Activated T-cell treated with anti-CD3 and anti-CD28 coated beads for 24 hours (primary cell): ENCODE data around the gene PEX26.
"Not testable (repeated sequence)": the region's sequence is repeated elsewhere in the genome, so short reads cannot be mapped to it uniquely, and the experiment has no call there.

Experiments used
- DNase-seq: peaks from one replicate; pipeline ENCODE4 v3.0.0-alpha.2; 2020; ENCODE audit warnings: low read depth

PEX26 gene

DNA sequence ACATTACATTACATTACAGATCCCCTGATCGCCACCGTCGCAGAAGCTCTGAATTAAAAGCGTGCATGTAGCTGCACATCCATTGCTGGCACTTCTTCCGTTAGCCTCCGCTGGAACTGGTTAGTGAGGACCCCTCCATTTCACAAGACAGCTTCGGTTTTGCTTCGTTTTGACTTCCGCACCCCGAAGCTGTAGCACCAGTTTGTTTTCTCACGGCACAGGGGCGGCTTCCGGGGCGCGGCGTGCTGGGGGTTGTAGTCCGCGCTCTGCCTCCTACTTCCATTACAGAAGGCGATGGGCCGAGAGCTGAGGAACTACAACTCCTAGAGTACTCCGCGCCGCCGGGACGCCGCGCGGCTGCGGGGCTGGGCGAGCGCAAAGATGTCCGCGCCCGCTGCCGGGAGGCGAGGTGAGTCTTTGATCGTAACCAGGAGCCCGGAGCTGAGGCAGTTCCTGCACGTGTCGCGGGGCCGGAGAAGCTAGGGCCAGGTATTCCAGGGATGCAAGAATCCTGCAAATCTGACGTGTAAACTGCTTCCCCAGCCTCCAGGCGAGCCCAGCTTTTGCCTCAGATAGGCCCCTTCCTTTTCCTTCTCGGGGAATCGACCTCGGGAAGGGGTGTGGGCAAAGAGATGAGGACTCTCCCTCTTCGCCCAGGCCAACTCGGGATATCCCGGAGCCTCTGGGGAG, at the start of gene PEX26:
Gene PEX26, plus strand, starts transcription at position 352 of the 690 bp plus-strand sequence. CDS start 387 bp downstream, outside the sequence.
- DNase-seq = peak; percentile 94

DNA sequence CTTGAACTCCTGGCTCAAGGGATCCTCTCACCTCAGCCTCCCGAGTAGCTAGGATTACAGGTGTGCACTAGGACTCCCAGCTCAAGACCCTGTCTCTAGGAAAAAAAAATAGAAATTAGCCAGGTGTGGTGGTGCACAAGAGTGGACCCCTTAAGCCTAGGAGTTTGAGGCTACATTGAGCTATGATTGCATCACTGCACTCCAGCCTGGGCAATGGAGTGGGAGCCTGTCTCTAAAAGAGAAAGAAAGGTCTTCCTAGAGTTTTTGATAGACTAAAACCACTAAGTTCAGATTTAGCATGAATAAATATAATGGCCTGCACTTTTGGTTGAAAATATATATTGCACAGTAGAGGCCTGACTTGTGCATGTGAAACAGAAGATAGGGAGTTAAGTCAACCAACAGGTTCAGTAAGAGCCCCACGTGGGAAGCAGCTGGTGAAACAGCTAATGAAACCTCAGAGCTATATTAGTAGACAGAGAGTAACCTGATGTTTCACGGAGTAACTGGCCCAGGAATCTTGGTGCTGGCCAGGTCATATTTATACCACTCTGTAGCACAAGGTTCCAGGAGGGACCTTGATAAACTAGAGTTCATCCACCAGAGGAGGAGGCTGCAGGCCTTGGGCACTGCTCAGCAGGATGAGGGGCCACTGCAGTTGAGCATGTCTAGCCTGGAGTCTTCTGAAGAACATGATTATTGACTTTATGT, 48.8 kb upstream of the PEX26 start:
- no peak for DNase-seq

DNA sequence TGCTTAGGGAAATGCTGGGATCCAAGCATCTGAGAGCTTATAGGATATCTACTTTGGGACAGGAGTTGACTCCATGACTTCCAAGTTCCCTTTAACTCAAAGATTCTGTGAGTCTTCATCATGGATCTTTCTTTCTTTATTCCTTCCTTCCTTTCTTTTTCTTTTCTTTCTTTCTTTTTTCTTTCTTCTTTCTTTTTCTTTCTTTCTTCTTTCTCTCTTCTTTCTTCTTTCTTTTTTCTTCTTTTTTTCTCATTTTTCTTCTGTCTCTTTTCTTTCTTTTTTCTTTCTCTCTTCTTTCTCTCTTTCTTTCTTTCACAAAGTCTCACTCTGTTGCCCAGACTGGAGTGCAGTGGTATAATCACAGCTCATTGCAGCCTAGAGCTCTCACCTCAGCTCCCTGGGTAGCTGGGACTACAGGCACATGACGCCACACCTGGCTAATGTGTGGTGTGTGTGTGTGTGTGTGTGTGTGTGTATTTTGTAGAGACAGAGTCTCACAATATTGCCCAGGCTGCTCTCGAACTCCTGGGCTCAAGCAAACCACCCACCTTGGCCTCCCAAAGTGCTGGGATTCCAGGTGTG, 48.0 kb upstream of the PEX26 start:
- no peak for DNase-seq

DNA sequence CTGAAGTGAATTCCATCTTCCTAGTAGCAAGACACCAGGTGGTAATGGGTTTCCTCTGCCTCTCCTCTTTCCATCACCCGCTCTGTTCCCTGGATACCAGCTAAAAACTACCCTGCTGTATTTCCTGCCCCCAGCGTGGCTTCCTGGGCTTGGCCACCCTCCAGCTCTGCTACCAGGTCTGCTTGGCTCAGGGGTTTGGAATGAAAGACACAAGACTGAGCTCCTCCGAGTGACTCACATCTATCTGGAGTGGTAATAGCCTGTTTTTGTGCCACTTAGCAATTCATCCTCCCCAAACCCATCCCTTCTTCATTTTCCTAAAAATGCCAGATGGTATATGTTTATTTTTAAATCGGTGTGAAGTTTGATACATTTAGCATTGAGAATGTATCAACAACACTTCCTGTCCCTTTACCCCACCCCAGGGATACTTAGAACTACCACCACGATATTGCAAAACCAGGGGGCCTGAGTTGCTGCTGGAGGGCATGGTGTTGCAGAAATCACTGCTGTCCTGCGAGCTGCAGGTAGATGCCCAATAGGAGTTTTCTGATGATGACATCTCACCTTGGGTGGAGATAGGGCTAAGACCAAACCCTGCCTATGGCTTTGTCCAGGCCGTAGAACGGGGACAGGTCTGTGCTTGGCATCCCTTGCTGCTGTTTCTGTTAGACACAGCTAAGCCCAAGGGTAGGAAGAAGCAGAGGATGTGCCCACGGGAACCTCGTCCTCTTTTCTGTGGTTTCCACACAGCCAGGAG, 45.9 kb upstream of the PEX26 start:
- DNase-seq = no peak

DNA sequence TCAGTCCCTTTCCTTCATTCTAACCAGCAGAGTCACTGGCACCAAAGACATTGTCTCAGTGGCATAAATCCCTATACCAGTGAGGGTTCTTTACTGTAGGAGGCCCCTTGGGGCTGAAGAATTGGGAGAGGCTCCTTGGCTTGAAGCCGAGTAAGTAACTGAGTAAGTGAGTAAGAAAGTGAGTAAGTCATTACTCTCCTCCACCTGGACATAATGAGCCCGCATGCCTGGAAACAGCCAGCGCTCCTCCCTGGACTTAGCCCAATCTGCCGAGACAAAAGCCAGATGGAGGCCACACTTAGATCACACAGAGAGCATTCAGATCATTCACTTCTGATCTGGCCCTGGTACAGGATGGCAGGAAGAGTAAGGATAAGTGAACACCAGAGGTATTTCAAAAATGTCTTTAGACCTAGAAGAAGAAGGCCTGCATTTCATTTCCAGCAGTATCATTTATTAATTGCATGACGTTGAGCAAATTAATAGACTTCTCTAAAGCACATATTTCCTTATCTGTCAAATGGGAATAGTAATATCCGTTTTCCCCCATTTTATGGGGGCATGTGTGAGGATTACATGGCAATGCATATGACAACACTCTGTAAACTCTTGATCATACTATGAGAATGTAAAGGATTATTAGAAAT, 45.2 kb upstream of the PEX26 start:
- DNase-seq = no peak

DNA sequence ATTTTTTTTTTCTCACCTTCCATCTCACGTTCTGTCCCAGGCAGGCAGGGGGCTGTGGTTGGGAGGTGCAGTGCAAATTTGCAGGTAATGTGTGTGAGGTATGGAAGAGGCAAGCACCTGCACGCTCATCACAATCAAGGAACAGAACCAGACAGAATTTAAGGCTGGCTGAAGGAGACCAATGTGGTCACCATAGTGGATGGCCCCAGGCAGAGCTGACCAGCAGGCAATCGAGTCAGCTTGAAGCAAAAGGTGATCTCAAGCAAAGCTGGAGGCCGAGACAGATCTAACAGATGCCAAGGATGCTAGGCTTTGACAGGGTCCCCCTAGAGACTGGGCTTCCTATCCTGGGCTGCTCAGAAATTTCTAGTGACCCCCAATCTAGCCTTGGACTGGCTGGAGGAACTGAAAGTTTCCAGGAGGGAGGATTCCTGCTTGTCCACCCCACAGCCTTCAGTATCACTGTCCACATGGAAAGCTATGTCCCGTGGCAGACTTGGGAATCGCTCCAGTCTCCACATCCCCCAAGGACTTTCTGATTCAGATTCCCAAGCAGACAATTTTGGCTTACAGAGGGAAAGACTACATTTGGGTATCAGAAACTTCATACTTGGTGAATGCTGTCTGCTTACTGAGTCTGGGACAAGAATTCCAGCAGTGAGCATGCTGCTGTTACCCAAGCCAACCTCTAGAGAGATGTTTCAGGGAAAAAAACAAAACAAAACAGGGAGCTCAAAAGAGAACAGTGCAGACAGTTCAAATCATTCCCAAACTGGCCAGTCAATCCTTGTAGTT, 44.4 kb upstream of the PEX26 start:
- DNase-seq = no peak

DNA sequence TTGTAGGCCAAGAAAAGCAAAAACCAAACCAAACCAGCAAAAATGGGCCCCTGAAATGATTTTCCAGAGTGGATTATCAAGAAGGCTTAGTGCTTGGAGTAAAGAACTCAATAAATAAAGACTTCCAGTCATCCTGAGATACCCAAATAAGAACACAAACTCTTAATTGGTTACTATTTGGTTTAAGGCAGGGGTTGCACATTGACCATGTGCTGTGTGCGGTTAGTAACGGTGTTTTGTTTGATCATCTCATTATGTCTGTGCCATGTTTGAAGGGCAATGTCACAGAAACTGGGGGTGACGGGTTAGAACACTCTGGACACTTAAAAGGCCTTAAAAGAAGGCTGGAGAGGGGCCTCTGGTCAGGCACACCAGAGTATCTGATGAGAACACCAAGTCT, 43.7 kb upstream of the PEX26 start:
- DNase-seq = no peak

DNA sequence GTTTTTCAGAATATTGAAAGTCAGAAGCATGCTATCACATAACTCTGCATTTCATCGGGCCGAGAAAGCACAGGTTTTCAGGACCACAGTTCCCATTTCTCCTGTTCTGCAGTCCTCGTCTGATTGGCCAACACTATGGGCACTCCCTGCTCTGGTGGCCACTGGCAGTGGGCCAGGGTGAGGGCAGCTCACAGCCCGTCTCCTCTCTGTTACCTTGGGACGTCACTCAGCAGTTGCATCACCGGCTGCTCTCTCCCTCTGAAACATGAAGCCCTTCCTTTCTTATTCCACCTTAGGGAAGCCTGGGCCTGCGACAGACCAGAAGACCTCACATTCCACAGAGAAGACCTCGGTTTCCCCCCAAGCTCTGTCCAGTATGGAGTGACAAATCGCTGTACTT, 42.0 kb upstream of the PEX26 start:
- DNase-seq = no peak

DNA sequence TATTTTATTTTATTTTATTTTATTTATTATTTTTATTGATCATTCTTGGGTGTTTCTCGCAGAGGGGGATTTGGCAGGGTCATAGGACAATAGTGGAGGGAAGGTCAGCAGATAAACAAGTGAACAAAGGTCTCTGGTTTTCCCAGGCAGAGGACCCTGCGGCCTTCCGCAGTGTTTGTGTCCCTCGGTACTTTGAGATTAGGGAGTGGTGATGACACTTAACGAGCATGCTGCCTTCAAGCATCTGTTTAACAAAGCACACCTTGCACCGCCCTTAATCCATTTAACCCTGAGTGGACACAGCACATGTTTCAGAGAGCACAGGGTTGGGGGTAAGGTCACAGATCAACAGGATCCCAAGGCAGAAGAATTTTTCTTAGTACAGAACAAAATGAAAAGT, 36.9 kb upstream of the PEX26 start:
- DNase-seq = not testable (repeated sequence)

DNA sequence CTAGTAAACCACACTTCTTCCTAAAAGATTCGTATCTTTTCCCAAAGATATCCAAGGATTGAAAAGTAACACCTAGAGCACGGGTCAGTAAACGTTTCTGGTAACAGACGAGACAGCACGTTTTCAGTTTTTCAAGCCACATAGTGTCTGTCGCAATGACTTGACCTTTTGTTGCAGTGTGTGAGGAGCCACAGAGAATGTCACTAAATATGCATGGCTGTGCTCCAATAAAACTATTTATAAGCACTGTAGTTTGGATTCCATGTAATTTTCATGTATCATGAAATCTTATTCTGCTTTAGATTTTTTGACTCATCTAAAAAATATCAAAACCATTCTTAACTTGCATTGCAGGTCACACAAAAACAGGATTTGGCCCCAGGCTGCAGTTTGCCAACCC, 35.1 kb upstream of the PEX26 start:
- no peak for DNase-seq

DNA sequence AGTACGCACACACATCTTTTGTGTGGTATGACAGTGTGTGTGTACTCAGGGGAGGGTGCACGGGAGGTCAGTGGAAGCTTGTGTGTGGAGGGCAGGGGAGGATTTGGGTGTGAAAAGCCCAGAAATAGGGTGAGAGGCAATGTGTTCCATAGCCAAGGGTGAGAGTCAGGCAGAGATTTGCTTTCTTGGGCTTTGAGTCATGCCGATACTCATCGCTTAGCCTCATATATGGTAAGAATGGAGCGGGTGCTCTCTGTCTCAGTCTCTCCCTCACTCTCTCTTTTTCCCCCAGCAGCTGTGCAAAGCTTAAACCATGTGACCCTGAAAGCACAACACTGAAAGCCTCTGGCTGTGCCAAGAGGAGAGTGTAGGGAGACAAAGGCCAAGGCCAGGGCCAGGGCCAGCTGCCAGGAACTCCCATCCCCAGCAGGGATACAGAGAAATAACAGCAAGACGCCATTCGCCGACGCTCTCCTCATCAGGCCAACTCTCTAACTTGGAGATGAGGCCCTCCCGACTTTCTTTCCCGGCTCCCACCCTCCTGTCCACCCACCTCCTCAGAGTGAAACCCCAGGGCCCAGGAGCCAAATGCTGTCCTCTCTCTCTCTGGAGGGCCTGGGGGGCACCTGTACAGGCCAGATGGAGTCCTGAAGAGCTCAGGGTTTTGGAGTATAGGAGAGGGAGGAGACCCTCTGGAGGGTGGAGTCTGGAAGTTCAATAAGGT, 33.1 kb upstream of the PEX26 start:
- no peak for DNase-seq

DNA sequence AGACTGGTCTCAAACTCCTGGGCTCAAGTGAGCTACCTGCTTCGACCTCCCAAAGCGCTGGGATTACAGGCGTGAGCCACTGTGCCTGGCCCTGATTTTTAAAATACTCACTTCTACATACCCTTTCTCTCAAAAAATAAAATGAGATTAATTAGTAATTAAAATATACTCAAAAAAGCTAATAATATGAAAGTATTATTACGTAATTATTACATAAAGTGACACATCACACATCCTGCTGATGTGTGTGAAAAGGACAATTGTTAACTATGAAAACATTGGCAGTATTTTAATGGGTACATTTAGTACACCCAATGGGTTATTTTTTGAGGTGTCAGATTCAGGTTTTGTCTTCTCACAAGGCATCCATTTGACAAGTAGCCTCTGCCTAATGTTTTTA, 32.0 kb upstream of the PEX26 start:
- DNase-seq = no peak

DNA sequence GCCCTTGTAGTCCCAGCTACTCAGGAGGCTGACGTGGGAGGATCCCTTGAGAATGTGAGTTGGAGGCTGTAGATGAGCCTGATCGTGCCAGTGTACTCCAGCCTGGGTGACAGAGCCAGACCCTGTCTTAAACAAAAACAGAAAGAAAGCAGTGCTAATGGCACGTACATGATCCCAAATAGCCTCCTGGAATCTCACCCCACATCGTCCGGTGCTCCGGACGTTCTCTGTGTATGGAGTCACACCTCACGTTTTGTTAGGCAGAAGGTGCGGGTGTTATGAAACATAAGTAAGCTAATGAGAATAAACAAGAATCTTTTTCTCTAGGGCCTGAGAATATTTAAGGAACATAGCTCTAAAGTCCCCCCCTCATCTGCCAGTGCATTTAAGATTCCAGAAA, 29.7 kb upstream of the PEX26 start:
- DNase-seq = no peak

DNA sequence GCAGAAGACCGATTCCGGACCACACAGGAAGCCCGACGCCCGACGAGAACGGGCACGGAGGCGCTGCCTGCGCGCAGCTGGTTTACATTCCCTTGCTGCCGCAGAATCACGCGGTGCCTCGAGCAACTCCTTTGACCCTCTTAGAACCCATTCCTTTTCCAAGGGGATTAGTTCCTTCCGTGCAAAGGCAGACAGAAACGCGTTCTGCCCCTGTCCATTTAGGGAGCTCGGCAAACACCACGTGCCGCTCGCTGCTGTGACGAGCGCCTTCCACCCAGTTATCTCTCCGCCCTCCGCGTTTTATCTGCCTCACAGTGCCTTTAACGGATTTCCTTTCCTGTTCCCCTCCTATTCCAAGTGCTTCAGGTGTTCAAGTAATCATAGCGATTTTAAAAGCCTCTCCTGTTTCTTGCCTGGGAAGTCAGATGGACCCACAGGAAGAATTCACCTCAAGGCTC, 29.3 kb upstream of the PEX26 start:
- no peak for DNase-seq

DNA sequence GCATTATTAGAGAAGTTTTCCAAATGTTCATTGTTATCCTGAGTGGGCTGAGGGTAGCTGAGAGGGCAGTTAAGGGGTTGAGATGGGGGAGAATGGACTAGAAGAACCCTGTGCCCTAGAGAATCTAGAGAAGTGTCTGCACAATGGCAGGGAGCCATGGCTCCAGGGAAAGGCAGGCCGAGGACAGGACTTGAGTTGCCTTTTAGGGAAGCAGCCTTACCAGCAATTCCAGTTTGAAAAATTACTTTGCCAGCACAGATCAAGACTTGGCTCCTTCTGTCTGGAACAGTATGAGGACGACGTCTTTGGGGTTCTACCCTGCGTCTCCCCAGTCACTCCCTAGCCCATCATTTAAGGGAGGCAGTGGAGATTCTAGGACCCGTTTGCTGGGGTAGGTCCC, 27.7 kb upstream of the PEX26 start:
- DNase-seq = no peak

DNA sequence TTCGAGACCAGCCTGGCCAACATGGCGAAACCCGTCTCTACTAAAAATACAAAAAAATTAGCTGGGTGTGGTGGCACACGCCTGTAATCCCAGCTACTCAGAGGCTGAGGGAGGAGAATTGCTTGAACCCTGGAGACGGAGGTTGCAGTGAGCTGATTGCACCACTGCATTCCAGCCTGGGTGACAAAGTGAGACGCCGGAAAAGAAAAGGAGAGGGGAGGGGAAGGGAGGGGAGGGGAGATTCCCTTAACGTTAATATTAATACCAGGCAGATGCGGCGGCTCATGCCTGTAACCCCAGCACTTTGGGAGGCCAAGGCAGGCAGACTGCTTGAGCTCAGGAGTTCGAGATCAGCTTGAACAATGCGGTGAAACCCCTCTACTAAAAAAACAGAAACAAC, 26.7 kb upstream of the PEX26 start:
- DNase-seq = not testable (repeated sequence)

DNA sequence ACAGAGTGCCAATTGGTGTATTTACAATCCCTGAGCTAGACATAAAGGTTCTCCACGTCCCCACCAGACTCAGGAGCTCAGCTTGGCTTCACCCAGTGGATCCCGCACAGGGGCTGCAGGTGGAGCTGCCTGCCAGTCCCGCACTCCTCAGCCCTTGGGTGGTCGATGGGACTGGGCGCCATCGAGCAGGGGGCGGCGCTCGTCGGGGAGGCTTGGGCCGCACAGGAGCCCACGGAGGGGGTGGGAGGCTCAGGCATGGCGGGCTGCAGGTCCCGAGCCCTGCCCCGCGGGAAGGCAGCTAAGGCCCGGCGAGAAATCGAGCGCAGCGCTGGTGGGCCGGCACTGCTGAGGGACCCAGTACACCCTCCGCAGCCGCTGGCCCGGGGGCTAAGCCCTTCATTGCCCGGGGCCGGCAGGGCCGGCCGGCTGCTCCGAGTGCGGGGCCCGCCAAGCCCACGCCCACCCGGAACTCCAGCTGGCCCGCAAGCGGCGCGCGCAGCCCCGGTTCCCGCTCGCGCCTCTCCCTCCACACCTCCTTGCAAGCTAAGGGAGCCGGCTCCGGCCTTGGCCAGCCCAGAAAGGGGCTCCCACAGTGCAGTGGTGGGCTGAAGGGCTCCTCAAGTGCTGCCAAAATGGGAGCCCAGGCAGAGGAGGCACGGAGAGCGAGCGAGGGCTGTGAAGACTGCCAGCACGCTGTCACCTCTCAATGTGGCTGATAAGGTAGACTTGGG, 24.4 kb upstream of the PEX26 start:
- not testable (repeated sequence) for DNase-seq

DNA sequence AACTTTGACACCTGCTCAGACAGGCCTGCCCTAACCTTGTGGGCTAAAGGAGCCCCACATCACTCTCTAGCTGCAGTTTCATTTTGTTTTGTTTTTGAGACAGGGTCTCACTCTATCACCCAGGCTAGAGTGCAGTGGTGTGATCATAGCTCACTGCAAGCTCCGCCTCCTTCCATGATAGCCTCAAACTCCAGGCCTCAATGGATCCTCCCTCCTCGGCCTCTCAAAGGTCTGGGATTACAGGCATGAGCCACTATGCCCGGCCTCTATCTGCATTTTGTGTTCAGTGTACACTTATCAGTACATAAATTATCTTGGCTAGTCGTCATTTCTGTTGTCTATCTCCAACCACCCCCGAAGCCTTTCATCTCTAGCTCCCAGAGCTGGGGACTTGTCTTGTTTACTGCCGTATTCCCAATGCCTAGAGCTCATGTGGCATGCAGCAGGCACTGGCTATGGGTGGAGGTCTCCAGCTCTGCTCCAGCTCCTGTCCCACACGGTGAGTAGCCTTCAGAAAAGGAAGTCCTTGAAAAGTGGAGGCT, 22.1 kb upstream of the PEX26 start:
- no peak for DNase-seq

DNA sequence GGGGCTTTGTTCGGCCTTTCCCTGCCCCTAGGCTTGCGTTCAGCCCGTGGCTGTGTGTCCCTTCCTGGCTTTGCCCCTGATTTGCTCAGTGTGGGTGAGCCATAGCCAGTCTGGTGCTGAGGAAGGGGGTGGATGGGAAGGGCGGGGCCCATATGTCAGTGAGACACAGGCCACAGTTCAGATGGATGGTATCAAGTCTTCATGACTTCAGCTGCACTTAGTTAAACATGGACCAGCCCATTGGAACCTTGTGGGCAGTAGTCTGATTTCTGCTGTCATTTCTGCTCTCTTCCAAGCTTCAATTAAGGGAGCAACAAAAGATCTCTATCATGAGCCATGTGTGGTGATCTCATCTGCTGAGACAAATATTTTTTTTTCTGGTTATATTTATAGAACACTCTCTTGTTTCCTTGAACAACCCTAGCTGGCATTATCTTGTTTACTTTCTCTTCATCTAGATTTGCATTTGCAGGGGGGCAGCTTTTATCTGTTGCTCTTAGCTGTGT, 21.6 kb upstream of the PEX26 start:
- DNase-seq = no peak
